H1 (cell line): Measurements from ENCODE around the gene ARL3. TPM values are rescaled to one million over a fixed set of nuclear protein-coding genes. Genes with fewer than 3 reads are reported as not detected.
A peak's percentile ranks its signal among the peaks of the same experiment; 100 is the strongest.

Experiments used
- ASH2L ChIP-seq: fragments of 200-600, 300-600 bp; sonication (generic); IDR thresholded peaks from one replicate; pipeline ENCODE4 v1.7.1; 2017; ENCODE audit warnings: low read length
- BACH1 ChIP-seq: IDR thresholded peaks from 2 replicates; pipeline ENCODE4 v1.6.1; 2012; ENCODE audit warnings: low read length, improper control_type of control experiment
- CBX8 ChIP-seq: fragments of 300-800, 300-1000 bp; sonication (generic); IDR thresholded peaks from 2 replicates; pipeline ENCODE4 v1.7.1; 2016; ENCODE audit warnings: low read depth, low read length, borderline replicate concordance
- CEBPB ChIP-seq: IDR thresholded peaks from 2 replicates; pipeline ENCODE4 v1.6.1; 2012; ENCODE audit warnings: low read depth, low read length
- CHD1 ChIP-seq: IDR thresholded peaks from 2 replicates; pipeline ENCODE4 v1.6.1; 2012; ENCODE audit warnings: low read depth, low read length, improper control_type of control experiment
- CTBP2 ChIP-seq: IDR thresholded peaks from 2 replicates; pipeline ENCODE4 v1.7.0; 2011; ENCODE audit warnings: borderline replicate concordance, mild to moderate bottlenecking, moderate library complexity, mixed read lengths, low read length; ENCODE audit not compliant: insufficient read depth, insufficient read length
- EGR1 ChIP-seq: IDR thresholded peaks from 2 replicates; pipeline ENCODE4 v1.6.1; 2011; ENCODE audit warnings: low read depth, low read length, borderline replicate concordance
- EZH2 ChIP-seq: fragments of 200-600 bp; sonication (generic); IDR thresholded peaks from 2 replicates; pipeline ENCODE4 v1.7.1; 2012; ENCODE audit warnings: low read depth, mild to moderate bottlenecking, moderate library complexity, low read length, inconsistent platforms; ENCODE audit not compliant: severe bottlenecking
- FOSL1 ChIP-seq: IDR thresholded peaks from 2 replicates; pipeline ENCODE4 v1.6.1; 2011; ENCODE audit warnings: mild to moderate bottlenecking, low read depth, low read length, moderate library complexity; ENCODE audit not compliant: insufficient read depth
- HDAC2 ChIP-seq, 2 experiments: fragments of 300-600 bp in 1 of 2; sonication (generic) in 1 of 2; IDR thresholded peaks; 2 replicates each; pipeline ENCODE4 v1.6.1; 2011 to 2012; ENCODE audit warnings: low read depth in 2 of 2, low read length in 2 of 2, mild to moderate bottlenecking in 2 of 2, moderate library complexity in 2 of 2, borderline replicate concordance in 1 of 2, inconsistent platforms in 1 of 2
- JUND ChIP-seq: IDR thresholded peaks from 2 replicates; pipeline ENCODE4 v1.6.1; 2011; ENCODE audit warnings: mild to moderate bottlenecking, improper control_type of control experiment, low read length
- NRF1 ChIP-seq: IDR thresholded peaks from 2 replicates; pipeline ENCODE4 v1.6.1; 2011; ENCODE audit warnings: mild to moderate bottlenecking, low read depth, low read length, improper control_type of control experiment
- POLR2AphosphoS5 ChIP-seq: IDR thresholded peaks from 2 replicates; pipeline ENCODE4 v1.6.1; 2011; ENCODE audit warnings: low read depth, low read length
- RAD21 ChIP-seq, 2 experiments: IDR thresholded peaks in 1 of 2; conservative IDR thresholded peaks in 1 of 2; 2 replicates each; pipeline ENCODE4 v1.6.1; 2011; ENCODE audit warnings: low read depth in 2 of 2, low read length in 2 of 2, improper control_type of control experiment in 1 of 2, inconsistent platforms in 1 of 2, mild to moderate bottlenecking in 1 of 2, moderate library complexity in 1 of 2
- RFX5 ChIP-seq: IDR thresholded peaks from 2 replicates; pipeline ENCODE4 v1.6.1; 2011; ENCODE audit warnings: low read depth, low read length, improper control_type of control experiment, borderline replicate concordance
- RXRA ChIP-seq: IDR thresholded peaks from 2 replicates; pipeline ENCODE4 v1.6.1; 2011; ENCODE audit warnings: low read depth, mild to moderate bottlenecking, low read length, moderate library complexity; ENCODE audit not compliant: insufficient read depth
- SAP30 ChIP-seq: fragments of 300-600 bp; sonication (generic); IDR thresholded peaks from 2 replicates; pipeline ENCODE4 v1.7.1; 2012; ENCODE audit warnings: low read length, moderate library complexity, mild to moderate bottlenecking, inconsistent platforms; ENCODE audit not compliant: insufficient read depth, insufficient replicate concordance
- SIN3A ChIP-seq, 2 experiments: IDR thresholded peaks in 1 of 2; conservative IDR thresholded peaks in 1 of 2; 2 replicates each; pipeline ENCODE4 v1.6.1; 2011 to 2012; ENCODE audit warnings: low read length in 2 of 2, improper control_type of control experiment in 1 of 2, low read depth in 1 of 2, mild to moderate bottlenecking in 1 of 2
- SP1 ChIP-seq: IDR thresholded peaks from 2 replicates; pipeline ENCODE4 v1.6.1; 2011; ENCODE audit warnings: low read depth, low read length
- SP4 ChIP-seq: IDR thresholded peaks from 2 replicates; pipeline ENCODE4 v1.6.1; 2012; ENCODE audit warnings: low read length, inconsistent platforms
- polyA plus RNA-seq, 7 experiments: library from polyadenylated mRNA; depleted of rRNA in 3 of 7; stranded (reverse) in 5 of 7; unstranded in 2 of 7; fragments of >200 nt in 5 of 7; fragments of 200-250 nt in 2 of 7; gene quantifications; 1 replicate in 5 of 7; 2 replicates in 1 of 7; 4 replicates in 1 of 7; pipeline versions ENCODE4 v1.2.1 to v1.2.3, GENCODE V29; 2011 to 2013; ENCODE audit warnings: missing spikeins in 2 of 7, mixed read lengths in 2 of 7
- total RNA-seq: library from RNA; stranded (reverse); fragmentation: NEBNext Ultra II Directional; extraction: Animal tissue kit (Norgen Biotek cat#: 25700); gene quantifications from 2 replicates; pipeline ENCODE4 v1.2.1, GENCODE V29; 2021
- TF ChIP-seq, protein P1 (sequence below): IDR thresholded peaks from 2 replicates; pipeline ENCODE4 v1.6.1; 2011; ENCODE audit warnings: low read depth, mild to moderate bottlenecking, low read length; ENCODE audit not compliant: insufficient read depth
- TF ChIP-seq, protein P2 (sequence below): IDR thresholded peaks from 2 replicates; pipeline ENCODE4 v1.6.1; 2012; ENCODE audit warnings: inconsistent platforms

Gene ARL3
- total and polyA plus RNA-seq, 2 of the 8 experiments (the other 6 are each of a cell fraction or from before 2014, with no cell fraction given) = 8.8 to 16.2 TPM

DNA sequence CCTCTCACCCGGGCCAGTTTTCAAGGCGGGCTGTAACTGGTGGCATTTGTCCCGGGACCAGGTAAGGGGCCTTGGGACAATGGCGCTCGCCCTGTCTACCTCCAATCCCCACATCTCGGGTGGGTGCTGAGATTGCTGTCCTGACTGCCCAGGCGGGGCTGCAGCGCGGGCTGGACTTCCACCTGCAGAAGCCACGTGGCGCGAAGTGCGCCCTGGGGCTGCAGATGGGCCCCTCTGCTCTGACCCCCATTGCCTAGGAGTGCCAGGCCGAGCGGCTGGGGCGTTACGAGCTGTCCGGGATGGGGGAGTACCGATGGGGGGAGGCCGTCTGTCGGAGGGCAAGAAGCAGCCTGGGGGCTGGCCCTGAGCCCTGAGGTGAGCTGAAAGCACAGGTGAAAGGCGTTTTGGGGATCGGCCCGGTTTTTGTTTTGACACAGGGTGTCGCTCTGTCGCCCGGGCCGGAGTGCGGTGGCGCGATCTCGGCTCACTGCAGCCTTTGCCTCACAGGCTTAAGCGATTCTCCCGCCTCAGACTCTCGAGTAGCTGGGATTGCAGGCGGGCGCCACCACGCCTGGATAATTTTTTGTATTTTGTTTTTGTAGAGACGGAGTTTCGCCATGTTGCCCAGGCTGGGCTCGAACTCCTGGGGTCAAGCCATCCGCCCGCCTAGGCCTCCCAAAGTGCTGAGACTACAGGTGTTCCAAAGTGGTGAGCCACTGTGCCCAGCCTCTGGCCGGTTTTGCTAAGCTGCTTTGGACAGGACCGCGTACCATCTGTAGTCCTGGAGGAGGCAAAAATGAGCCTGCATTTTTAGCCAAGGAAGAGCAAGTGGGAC is 641 bp upstream of the ARL3 start, which contains the start of gene SFXN2 (continued):
- TF ChIP-seq EZH2 (no peak), SIN3A (conservative IDR thresholded peaks at IDR 0.05 in 1 of 2, IDR thresholded peaks at IDR 0.05 in 1 of 2; ENCODE audit: low read depth in 1 of 2, low read length in 2 of 2) (peak; percentile 51 to 61; a peak in 1 of 4 replicates), CBX8 (no peak), EGR1 (no peak), CHD1 (no peak), ASH2L (no peak), SAP30 (peak; percentile 50), HDAC2 (IDR thresholded peaks at IDR 0.05; ENCODE audit: borderline replicate concordance in 1 of 2, low read depth in 2 of 2, low read length in 2 of 2) (peak; percentile 39 to 98; a peak in 2 of 4 replicates), POLR2AphosphoS5 (peak; percentile 82), CTBP2 (no peak), FOSL1 (no peak), RFX5 (no peak), NRF1 (no peak), CEBPB (no peak), SP1 (no peak), BACH1 (no peak), RAD21 (IDR thresholded peaks at IDR 0.05 in 1 of 2, conservative IDR thresholded peaks at IDR 0.05 in 1 of 2; ENCODE audit: low read depth in 2 of 2, low read length in 2 of 2) (no peak), RXRA (no peak), JUND (no peak), SP4 (0 out of 2 replicates have a peak, but pooled peaks have one; percentile 27)
- TF ChIP-seq, protein P1, sequence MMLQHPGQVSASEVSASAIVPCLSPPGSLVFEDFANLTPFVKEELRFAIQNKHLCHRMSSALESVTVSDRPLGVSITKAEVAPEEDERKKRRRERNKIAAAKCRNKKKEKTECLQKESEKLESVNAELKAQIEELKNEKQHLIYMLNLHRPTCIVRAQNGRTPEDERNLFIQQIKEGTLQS = no peak
- TF ChIP-seq, protein P2, sequence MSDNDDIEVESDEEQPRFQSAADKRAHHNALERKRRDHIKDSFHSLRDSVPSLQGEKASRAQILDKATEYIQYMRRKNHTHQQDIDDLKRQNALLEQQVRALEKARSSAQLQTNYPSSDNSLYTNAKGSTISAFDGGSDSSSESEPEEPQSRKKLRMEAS = peak; percentile 91
